ENCODE measurements around the gene S100A12.

GRCh38 chr1:153364766-153365666 lies 10.4 kb downstream of the S100A12 start:
- TF ChIP-seq, protein P1, sequence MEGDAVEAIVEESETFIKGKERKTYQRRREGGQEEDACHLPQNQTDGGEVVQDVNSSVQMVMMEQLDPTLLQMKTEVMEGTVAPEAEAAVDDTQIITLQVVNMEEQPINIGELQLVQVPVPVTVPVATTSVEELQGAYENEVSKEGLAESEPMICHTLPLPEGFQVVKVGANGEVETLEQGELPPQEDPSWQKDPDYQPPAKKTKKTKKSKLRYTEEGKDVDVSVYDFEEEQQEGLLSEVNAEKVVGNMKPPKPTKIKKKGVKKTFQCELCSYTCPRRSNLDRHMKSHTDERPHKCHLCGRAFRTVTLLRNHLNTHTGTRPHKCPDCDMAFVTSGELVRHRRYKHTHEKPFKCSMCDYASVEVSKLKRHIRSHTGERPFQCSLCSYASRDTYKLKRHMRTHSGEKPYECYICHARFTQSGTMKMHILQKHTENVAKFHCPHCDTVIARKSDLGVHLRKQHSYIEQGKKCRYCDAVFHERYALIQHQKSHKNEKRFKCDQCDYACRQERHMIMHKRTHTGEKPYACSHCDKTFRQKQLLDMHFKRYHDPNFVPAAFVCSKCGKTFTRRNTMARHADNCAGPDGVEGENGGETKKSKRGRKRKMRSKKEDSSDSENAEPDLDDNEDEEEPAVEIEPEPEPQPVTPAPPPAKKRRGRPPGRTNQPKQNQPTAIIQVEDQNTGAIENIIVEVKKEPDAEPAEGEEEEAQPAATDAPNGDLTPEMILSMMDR (conservative IDR thresholded peaks at IDR 0.05) = peak; percentile 62
- TF ChIP-seq EZH2 (IDR thresholded peaks at IDR 0.05; ENCODE audit: low read depth) = no peak
